GM12875 (cell line): ENCODE results near the gene HTRA1.

Experiments used
- H3K4me3 ChIP-seq: one replicate; pipeline ENCODE4 v1.5.1; 2011; ENCODE audit warnings: low read depth, low read length, control low read depth
- CTCF ChIP-seq: IDR thresholded peaks from 2 replicates; pipeline ENCODE4 v1.5.1; 2011; ENCODE audit warnings: low read depth, mild to moderate bottlenecking, control low read depth, inconsistent platforms, low read length, moderate library complexity, borderline replicate concordance; ENCODE audit not compliant: insufficient read depth

Gene HTRA1

GRCh38 chr10:122474131-122474818 is 12.9 kb downstream of the HTRA1 start:
- no peak for TF ChIP-seq CTCF
- H3K4me3 ChIP-seq: no peak overlapping the region

- TF ChIP-seq CTCF: no peak
- no peak overlapping the region for H3K4me3 ChIP-seq
Measured at GRCh38 chr10:122475100-122475499, 13.7 kb downstream of the HTRA1 start.

- TF ChIP-seq CTCF: no peak
- no peak overlapping the region for H3K4me3 ChIP-seq
Measured at GRCh38 chr10:122475591-122476332, 14.4 kb downstream of the HTRA1 start.

GRCh38 chr10:122476333-122476695 is 15.0 kb downstream of the HTRA1 start:
- TF ChIP-seq CTCF: no peak
- no peak overlapping the region for H3K4me3 ChIP-seq

- no peak for TF ChIP-seq CTCF
Measured at GRCh38 chr10:122477436-122477835, 16.1 kb downstream of the HTRA1 start.

GRCh38 chr10:122478971-122479370 is 17.6 kb downstream of the HTRA1 start:
- TF ChIP-seq CTCF: no peak
- no peak overlapping the region for H3K4me3 ChIP-seq

More at GRCh38 chr10:122477436-122477835, 16.1 kb downstream of the HTRA1 start:
- no peak overlapping the region for H3K4me3 ChIP-seq
